Right ventricle myocardium inferior (tissue), 1 donor: ENCODE results near the gene FCGR3B. TPM values are rescaled to one million over a fixed set of nuclear protein-coding genes. Genes with fewer than 3 reads are reported as not detected.
A peak's percentile ranks its signal among the peaks of the same experiment; 100 is the strongest.
"Not testable (repeated sequence)": the region's sequence is repeated elsewhere in the genome, so short reads cannot be mapped to it uniquely, and the experiment has no call there.

Experiments
- ATAC-seq: fragments of 200-7000 bp; cut with Tn5 transposase; one replicate; pipeline ENCODE4 v1.9.1; 2020; ENCODE audit warnings: mild to moderate bottlenecking, moderate library complexity
- DNase-seq: peaks from one replicate; pipeline ENCODE4 v3.0.0; 2021; ENCODE audit errors: missing footprints
- intact Hi-C: fragments of 100-400 bp; cut with DNase I; formaldehyde crosslinking; loops from one replicate; pipeline ENCODE4 v1.11.0; 2022
- total RNA-seq: library from RNA; stranded (reverse); fragmentation: NEBNext Ultra II Directional; extraction: Animal tissue kit (Norgen Biotek cat#: 25700); gene quantifications from one replicate; pipeline ENCODE4 v1.2.1, GENCODE V29; 2021
- donor health status: DM: no; HTN: yes; CAD: no; lungs with severe emphysema.

Gene FCGR3B
- total RNA-seq, 1 donor from 2014 or later = 4.8 TPM

DNA sequence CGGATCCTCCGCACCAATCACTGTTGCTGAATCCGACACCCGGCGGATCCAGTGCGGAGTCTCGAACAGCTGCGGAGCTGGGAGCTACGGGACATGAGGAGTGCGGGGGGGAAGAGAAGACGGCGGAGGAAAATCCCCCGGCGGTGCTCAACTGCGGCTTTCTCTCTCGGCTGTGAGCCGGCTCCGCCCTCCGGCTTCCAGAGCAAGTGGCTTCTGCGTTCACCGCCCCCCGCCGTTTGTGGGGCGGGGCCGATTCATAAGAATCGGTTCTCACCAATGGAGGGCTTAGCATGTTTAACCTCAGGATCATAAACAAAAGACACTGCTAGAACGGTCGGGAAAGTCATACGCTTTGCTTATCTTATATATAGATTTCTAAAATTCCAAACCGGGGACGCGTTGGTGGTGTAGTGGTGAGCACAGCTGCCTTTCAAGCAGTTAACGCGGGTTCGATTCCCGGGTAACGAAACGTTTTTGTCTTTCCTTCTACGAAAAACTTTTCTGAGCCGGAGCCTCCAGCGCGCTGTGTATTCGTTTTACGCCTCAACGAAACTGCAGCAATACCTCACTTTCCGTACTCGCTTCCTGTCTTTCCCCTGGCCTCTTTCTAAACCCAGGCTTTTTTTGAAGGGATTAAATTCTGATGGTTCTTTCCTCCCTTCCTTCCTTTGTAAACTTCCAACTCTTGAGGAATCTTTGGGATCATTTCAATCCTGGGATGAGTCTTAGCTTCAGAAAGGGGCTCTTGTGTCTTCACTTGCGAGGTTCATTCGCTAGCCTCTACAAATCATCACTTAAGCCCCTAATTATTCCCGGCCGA is 18.4 kb downstream of the FCGR3B start:
- DNase-seq (peak; percentile 96), ATAC-seq (peak; percentile 96)
- intact Hi-C loops = not testable (repeated sequence)

DNA sequence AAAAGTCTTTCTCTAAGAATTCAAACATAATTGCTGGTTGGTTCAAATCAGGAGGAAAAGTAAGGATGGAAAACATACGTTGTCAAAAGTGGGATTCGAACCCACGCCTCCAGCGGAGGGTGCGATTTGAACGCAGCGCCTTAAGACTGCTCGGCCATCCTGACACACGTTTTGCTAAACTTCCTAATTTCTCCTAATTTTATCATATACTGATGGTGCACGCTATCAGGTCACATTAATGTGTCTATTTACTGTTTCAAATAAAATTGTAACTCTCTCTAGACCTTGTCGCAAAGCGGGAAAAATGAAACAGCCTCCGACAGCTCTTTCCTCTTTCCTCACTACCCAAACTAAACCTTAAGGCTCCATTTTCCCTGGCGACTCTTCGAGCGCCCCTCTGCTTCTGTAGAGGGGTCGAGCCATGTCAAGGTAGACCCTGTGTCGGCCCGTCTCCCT is 19.1 kb downstream of the FCGR3B start:
- DNase-seq, ATAC-seq, intact Hi-C loops: not testable (repeated sequence)

DNA sequence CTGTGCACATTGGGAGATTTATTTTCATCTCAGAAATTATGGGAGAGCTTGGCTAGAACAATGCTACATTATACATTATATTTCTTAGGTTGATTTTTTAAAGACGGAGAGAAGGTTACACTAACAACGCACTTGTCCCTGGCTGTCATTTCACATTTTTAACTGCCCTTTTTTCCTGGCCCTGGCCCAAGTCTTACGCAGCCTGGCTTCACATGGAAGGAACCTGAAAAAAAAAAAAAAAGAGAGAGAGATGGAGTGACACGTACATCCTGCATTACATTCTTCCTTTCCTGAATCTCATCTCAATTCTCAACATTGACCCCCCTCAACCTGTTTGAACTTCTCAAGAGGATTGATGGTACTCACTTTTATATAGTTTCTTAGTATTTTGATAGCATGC is 20.8 kb downstream of the FCGR3B start:
- ATAC-seq, DNase-seq, intact Hi-C loops: not testable (repeated sequence)

DNA sequence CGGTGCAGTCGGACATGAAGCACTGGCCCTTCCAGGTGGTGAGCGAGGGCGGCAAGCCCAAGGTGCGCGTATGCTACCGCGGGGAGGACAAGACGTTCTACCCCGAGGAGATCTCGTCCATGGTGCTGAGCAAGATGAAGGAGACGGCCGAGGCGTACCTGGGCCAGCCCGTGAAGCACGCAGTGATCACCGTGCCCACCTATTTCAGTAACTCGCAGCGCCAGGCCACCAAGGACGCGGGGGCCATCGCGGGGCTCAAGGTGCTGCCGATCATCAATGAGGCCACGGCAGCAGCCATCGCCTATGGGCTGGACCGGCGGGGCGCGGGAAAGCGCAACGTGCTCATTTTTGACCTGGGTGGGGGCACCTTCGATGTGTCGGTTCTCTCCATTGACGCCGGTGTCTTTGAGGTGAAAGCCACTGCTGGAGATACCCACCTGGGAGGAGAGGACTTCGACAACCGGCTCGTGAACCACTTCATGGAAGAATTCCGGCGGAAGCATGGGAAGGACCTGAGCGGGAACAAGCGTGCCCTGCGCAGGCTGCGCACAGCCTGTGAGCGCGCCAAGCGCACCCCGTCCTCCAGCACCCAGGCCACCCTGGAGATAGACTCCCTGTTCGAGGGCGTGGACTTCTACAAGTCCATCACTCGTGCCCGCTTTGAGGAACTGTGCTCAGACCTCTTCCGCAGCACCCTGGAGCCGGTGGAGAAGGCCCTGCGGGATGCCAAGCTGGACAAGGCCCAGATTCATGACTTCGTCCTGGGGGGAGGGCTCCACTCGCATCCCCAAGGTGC is 24.2 kb downstream of the FCGR3B start:
- DNase-seq, intact Hi-C loops, ATAC-seq: not testable (repeated sequence)

DNA sequence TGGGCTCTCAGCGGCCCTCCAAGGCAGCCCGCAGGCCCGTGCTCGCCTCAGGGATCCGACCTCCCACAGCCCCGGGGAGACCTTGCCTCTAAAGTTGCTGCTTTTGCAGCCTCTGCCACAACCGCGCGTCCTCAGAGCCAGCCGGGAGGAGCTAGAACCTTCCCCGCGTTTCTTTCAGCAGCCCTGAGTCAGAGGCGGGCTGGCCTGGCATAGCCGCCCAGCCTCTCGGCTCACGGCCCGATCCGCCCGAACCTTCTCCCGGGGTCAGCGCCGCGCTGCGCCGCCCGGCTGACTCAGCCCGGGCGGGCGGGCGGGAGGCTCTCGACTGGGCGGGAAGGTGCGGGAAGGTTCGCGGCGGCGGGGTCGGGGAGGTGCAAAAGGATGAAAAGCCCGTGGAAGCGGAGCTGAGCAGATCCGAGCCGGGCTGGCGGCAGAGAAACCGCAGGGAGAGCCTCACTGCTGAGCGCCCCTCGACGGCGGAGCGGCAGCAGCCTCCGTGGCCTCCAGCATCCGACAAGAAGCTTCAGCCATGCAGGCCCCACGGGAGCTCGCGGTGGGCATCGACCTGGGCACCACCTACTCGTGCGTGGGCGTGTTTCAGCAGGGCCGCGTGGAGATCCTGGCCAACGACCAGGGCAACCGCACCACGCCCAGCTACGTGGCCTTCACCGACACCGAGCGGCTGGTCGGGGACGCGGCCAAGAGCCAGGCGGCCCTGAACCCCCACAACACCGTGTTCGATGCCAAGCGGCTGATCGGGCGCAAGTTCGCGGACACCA is 25.0 kb downstream of the FCGR3B start:
- ATAC-seq = peak; percentile 74
- intact Hi-C loops, DNase-seq: not testable (repeated sequence)

DNA sequence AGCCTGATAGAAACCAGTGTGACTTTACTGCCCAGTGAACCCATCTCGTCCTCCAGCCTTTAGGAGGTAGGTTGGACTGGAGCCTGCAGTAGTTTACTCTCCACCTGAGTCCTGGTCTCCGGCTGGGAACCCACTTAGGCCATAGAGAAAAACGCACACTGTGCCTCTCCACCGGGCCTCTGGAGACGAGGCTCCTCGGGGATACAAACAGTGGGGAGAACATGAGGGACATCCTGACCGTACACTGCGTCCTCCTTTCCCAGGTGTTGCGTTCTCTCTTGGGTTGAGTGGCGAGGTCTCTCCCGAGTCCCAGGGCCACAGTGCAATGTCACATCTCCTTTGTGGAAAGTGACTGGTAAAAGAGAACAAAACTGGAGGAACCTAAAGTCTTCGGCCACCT is 26.0 kb downstream of the FCGR3B start:
- DNase-seq, intact Hi-C loops, ATAC-seq: not testable (repeated sequence)

DNA sequence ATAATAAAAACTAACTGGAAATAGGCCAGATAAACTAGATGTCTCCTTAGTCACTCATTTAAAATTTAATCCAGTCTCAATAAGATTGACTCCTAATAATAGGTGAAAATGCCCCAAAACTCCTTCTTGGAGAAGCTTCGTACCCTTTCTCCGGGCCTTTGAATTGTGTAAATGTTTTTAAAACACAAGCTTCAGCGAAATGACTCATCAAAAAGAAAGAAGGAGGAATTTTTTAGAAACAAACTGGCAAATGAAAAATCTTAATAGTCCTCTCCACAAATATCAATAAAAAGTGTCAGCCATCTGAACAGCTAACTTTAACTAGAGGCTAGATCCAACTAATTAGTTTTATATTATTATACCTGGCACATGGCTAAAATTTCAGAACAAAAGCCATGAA is 33.9 kb downstream of the FCGR3B start:
- intact Hi-C loops, DNase-seq: not testable (repeated sequence)

DNA sequence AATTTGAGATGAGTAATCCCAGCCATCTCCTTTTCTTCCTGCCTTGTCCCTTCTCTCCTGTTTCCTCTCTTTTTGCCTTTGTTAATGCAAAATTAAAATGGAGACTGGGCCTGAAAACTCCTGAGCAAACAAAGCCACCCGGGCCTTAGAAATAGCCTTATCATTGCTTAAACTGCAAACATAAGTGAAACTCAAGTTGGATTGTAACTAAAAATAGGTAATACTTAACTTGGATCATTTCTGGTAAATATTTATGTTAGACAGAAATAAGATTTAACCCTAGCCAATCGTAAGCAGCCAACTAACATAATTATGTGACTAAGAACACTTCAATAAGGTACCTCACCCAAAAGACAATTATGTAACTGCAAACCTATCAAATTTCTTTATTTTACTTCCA is 35.4 kb downstream of the FCGR3B start:
- ATAC-seq, DNase-seq, intact Hi-C loops: not testable (repeated sequence)

More for the DNA sequence above, 33.9 kb downstream of the FCGR3B start:
- not testable (repeated sequence) for ATAC-seq

DNA sequence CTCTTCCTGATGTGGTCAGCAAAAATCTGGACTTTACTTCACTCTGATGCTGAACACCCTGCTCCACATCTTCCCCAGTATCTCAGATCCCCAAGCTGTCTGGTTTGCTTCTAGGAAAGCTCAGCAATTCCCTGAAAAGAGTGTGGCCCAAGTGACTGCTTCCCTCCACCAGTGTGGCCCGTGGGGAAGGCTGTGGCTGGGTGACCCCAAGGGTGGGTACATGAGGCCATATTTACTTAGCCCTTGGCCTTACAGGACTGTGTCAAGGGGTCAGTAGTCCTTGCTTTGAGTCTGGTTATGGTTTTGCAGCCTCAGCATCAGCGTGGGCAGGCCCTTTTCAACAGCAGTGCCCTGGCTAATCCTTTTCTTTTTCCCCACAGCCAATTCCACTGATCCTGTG is 35.8 kb downstream of the FCGR3B start:
- ATAC-seq, DNase-seq, intact Hi-C loops: not testable (repeated sequence)

DNA sequence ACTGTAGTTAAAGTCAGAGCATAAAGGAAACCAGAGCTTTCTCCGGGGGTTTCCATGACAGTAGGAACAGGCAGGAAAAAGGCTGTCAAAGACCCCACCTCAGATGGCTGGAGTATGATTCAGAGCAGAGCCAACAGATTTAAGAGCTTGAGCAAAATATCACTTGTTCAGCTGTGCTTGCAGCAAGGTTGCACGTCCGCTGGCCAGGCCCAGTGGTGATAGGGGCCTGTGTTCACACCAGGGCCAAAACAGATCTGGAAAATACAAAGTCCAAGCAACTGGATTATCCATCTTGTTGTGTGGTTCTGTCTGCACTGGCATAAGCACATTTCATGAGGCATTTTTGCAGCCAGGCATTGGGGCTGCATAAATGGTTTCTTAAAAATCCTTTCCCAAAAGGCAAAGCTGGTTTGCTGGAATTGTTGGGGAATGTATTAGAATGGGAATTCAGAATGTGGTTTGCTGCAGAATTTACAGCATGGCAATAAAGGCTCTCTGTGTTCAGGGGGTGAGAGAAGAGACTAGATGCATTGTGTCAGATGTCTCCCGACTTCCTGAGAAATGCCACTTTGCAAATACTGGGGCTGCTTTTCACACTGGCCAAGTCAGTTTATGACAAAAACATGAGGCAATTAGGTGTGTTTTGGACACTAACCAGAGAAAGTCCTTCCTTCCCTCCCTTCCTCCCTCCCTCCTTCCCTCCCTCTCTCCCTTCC is 36.5 kb downstream of the FCGR3B start:
- ATAC-seq, DNase-seq, intact Hi-C loops: not testable (repeated sequence)

DNA sequence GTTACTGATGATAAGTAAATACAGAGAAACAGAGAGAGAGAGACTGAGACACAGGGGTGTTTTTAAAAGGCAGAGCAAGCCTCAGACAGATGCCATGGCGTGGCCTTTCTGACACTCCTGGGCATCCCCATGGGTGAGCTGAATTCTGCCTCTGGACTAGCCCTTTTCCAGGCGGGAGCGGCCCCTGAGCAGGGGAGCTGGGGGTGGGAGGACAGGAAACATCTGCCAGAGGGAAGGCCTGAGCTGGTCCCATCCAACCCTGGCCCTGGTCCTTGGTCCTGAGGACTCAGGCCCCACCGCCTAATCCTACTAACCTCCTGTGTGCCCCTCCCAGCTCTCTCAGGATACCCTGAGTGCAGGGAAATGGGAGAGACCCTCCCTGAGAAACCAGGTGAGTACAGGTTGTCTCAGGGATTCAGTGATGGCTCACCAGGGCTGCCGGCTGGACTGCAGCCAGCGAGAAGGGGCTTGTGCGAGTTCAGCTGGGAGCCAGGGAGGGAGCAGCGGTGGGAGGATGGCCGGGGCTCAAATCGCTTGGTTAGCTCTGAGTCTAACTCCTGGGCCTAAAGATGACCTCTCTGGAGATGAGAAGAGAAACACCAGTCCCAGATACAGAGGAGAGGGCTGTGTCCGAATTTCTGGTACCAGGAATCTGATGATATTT is 37.8 kb downstream of the FCGR3B start:
- DNase-seq, ATAC-seq, intact Hi-C loops: not testable (repeated sequence)

DNA sequence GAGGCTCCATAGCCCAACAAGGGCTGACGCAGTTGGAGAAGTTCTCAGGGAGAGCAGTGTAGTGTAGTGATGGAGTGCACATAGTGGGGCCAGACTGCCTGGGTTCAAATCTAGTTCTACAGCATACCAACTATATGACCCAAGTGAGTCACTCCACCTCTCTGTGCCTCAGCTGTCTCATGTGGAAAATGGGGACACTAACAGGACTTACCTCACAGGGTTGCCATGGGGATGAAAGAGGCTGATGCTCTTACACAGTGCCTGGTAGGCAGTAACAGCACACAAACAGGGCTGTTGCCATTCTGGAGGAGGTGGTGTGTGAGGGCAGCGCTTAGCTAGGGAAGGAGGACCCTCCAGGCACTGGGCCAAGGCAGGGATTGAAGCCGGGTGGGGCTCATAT is 38.4 kb downstream of the FCGR3B start:
- intact Hi-C loops, DNase-seq, ATAC-seq: not testable (repeated sequence)

DNA sequence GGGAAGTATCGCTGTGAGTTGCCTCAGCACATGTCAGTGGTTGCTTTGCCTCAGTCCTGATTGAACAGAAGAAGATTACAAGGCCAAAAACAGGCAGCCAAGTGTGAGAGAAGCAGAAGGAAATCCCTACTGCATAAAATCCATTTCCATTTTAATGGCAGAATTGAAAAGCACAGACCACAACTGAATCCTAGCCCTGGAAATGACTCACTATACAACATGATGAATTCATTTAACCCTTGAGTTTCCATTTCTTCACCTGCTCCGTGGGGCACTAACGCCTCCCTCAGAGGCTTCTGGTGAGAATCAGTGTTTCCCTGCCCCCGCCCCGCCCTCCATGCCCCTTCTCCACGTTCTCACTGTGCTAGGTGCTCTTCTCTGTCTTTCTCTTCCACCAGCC is 41.1 kb downstream of the FCGR3B start:
- DNase-seq, ATAC-seq, intact Hi-C loops: not testable (repeated sequence)

DNA sequence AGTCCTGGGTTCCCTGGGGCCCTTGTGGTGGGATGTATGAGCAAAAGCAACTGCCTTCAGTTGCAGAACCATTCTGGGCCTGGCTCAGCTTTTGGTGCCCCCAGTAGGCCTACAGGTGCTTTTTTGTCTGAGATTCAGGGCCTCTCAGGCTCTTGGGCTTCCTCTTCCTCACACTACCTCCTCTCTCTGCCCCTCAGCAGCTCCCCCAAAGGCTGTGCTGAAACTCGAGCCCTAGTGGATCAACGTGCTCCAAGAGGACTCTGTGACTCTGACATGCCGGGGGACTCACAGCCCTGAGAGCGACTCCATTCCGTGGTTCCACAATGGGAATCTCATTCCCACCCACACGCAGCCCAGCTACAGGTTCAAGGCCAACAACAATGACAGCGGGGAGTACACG is 41.6 kb downstream of the FCGR3B start:
- intact Hi-C loops, DNase-seq, ATAC-seq: not testable (repeated sequence)

DNA sequence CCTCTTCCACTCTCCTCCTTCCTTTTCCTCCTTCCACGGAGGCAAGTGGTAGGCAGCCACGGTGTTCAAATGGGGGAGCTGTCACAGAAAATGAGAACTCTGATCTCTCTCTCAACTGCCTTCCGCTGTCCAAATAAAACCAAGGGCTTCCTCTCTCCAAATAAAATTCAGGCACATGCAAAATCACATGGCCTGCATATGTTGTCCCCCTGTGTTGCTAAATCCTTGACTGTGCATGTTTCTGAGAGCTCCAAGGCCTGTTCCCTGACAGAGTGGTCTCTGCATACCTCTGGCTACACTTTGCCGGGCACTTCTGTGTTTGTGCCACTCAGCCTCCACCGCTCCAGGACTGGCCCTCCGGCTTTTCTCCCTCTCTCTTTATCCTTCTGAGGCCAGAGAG is 42.4 kb downstream of the FCGR3B start:
- DNase-seq, ATAC-seq, intact Hi-C loops: not testable (repeated sequence)

DNA sequence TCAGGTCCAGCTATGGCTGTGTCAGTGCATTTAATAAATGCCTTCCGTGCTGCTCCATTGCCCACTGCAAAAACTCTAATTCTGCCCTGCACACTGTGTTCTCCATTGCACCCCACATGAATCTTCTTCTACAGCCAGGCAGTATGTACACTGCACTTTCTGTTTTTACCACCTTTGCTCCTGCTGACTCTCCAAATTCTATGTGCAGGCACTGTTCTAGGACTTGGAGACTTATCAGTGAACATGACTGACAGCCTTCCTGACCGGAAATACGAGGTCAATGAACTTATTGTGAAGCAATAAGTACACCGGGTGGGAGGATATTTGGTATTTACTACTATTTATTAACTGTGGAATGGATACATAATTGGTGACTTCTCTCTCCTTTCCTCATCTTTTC is 48.1 kb downstream of the FCGR3B start:
- intact Hi-C loops, ATAC-seq, DNase-seq: not testable (repeated sequence)

DNA sequence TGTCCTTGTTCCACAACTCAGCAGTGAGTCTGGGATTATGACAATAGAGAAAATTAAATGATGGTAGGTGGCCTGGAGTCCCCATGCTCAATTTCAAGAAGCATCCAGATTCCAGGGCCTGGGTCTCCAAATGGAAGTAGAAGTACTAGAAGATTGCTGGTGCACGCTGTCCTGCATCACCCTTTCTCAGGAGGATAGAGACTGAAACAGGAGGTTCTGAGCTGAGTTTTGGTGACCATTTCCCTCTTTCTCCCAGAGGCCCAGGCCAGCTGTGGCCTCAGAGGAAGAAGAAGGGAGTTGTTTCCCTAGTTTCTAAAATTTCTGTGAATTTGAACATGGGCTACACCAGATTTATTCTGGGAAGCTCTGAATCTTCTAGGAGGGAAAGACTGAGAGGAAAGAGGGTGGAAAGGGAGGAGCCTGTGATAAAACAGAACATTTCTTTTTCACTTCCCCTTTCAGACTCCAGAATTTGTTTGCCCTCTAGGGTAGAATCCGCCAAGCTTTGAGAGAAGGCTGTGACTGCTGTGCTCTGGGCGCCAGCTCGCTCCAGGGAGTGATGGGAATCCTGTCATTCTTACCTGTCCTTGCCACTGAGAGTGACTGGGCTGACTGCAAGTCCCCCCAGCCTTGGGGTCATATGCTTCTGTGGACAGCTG is 50.0 kb downstream of the FCGR3B start:
- peak; percentile 57 for ATAC-seq
- intact Hi-C loops, DNase-seq: not testable (repeated sequence)
